Measurements from ENCODE around the gene ARID3B.

- TF ChIP-seq POLR2A (IDR thresholded peaks at IDR 0.05; ENCODE audit: insufficient read depth in 1 of 2, low read depth in 2 of 2, low read length in 2 of 2): no peak
- no peak for TF ChIP-seq CBX2 (IDR thresholded peaks at IDR 0.05; ENCODE audit: low read depth, low read length)
- no peak for TF ChIP-seq CBX2 (CRISPR knock-in tag; IDR thresholded peaks at IDR 0.05; ENCODE audit: low read depth)
- no peak for TF ChIP-seq MTA1 (CRISPR knock-in tag; IDR thresholded peaks at IDR 0.05; ENCODE audit: borderline replicate concordance)
- no peak for TF ChIP-seq STAG1 (CRISPR knock-in tag; IDR thresholded peaks at IDR 0.05)
- TF ChIP-seq, protein P1, sequence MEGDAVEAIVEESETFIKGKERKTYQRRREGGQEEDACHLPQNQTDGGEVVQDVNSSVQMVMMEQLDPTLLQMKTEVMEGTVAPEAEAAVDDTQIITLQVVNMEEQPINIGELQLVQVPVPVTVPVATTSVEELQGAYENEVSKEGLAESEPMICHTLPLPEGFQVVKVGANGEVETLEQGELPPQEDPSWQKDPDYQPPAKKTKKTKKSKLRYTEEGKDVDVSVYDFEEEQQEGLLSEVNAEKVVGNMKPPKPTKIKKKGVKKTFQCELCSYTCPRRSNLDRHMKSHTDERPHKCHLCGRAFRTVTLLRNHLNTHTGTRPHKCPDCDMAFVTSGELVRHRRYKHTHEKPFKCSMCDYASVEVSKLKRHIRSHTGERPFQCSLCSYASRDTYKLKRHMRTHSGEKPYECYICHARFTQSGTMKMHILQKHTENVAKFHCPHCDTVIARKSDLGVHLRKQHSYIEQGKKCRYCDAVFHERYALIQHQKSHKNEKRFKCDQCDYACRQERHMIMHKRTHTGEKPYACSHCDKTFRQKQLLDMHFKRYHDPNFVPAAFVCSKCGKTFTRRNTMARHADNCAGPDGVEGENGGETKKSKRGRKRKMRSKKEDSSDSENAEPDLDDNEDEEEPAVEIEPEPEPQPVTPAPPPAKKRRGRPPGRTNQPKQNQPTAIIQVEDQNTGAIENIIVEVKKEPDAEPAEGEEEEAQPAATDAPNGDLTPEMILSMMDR (CRISPR knock-in tag; IDR thresholded peaks at IDR 0.05): no peak
- TF ChIP-seq ELF4 (CRISPR knock-in tag; IDR thresholded peaks at IDR 0.05; ENCODE audit: borderline replicate concordance): no peak
- no peak for TF ChIP-seq EZH2 (conservative IDR thresholded peaks at IDR 0.05; ENCODE audit: low read depth, low read length)
- no peak for TF ChIP-seq NR2F1 (CRISPR knock-in tag; IDR thresholded peaks at IDR 0.05)
- no peak for TF ChIP-seq SRSF4 (IDR thresholded peaks at IDR 0.05; ENCODE audit: low read depth, low read length, poor library complexity, severe bottlenecking)
- TF ChIP-seq BHLHE40 (IDR thresholded peaks at IDR 0.05; ENCODE audit: low read length): no peak
- TF ChIP-seq CHCHD3 (CRISPR knock-in tag; IDR thresholded peaks at IDR 0.05): no peak
- no peak for TF ChIP-seq ZNF580 (CRISPR knock-in tag; IDR thresholded peaks at IDR 0.05; ENCODE audit: borderline replicate concordance, low read depth)
- no peak for TF ChIP-seq ZNF17 (CRISPR knock-in tag; IDR thresholded peaks at IDR 0.05)
- no peak for TF ChIP-seq SIX4 (CRISPR knock-in tag; IDR thresholded peaks at IDR 0.05)
Measured at GRCh38 chr15:74624020-74624602, 83.1 kb downstream of the ARID3B start.

All from HepG2 (cell line).